Inflammatory macrophage treated with lipopolysaccharide for 1 hour (primary cell): Measurements from ENCODE around the gene EPC1.
"Not testable (repeated sequence)": the region's sequence is repeated elsewhere in the genome, so short reads cannot be mapped to it uniquely, and the experiment has no call there.

Experiments
- DNase-seq, 2 donors: peaks; one replicate each; pipeline ENCODE4 v3.0.0-alpha.2; 2020 to 2022

The EPC1 gene

GRCh38 chr10:32372000-32372875, 25.3 kb upstream of the EPC1 start:
- no peak for DNase-seq

GRCh38 chr10:32371101-32371500, 24.1 kb upstream of the EPC1 start:
- DNase-seq, result no peak

- DNase-seq, result peak; percentile 52 to 87
Measured at GRCh38 chr10:32367793-32368453, 21.0 kb upstream of the EPC1 start.

GRCh38 chr10:32366588-32366987, 19.6 kb upstream of the EPC1 start:
- DNase-seq, result no peak

- DNase-seq, result no peak
Measured at GRCh38 chr10:32366111-32366510, 19.2 kb upstream of the EPC1 start.

DNA sequence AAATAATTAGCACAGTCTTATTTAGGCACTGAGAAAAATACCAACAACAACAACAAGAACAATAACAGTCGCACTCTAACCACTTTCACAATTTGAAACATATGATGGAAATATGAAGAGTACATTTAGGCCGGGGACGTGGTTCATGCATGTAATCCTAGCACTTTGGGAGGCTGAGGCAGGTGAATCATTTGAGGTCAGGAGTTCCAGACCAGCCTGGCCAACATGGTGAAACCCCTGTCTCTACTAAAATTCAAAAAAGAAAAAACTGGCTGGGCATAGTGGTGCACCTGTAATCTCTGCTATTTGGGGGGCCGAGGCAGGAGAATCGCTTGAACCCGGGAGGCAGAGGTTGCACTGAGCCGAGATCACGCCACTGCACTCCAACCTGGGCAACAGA, 18.4 kb upstream of the EPC1 start:
- DNase-seq, result not testable (repeated sequence)

- no peak for DNase-seq
Measured at GRCh38 chr10:32362571-32362970, 15.6 kb upstream of the EPC1 start.

- DNase-seq, result no peak
Measured at GRCh38 chr10:32360884-32361283, 13.9 kb upstream of the EPC1 start.

GRCh38 chr10:32360241-32360640, 13.3 kb upstream of the EPC1 start:
- no peak for DNase-seq

GRCh38 chr10:32357056-32357735, 10.2 kb upstream of the EPC1 start:
- DNase-seq, result no peak

GRCh38 chr10:32354690-32355089, 7.7 kb upstream of the EPC1 start:
- DNase-seq, result not testable (repeated sequence)

GRCh38 chr10:32350811-32351350, 3.9 kb upstream of the EPC1 start:
- no peak for DNase-seq

- DNase-seq, result no peak
Measured at GRCh38 chr10:32349968-32350738, 3.2 kb upstream of the EPC1 start.

DNA sequence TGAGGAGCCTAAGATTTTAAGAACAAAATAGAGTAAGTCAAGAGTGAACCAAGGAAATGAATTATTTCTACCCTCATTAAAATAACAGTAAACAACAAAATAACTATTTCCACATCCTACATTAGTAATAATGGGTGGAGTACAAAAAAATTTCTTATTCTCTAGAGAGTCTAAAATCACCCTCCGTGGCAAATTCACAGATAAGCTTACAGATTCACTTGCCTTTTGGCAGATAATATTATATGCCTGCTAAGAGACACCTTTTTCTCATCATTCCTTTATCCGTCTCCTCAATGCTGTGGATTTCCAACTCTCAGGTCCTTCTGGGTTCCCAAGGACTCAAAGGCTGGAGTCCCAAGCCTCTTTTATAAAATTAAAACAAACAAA, 2.2 kb upstream of the EPC1 start:
- DNase-seq, result no peak

DNA sequence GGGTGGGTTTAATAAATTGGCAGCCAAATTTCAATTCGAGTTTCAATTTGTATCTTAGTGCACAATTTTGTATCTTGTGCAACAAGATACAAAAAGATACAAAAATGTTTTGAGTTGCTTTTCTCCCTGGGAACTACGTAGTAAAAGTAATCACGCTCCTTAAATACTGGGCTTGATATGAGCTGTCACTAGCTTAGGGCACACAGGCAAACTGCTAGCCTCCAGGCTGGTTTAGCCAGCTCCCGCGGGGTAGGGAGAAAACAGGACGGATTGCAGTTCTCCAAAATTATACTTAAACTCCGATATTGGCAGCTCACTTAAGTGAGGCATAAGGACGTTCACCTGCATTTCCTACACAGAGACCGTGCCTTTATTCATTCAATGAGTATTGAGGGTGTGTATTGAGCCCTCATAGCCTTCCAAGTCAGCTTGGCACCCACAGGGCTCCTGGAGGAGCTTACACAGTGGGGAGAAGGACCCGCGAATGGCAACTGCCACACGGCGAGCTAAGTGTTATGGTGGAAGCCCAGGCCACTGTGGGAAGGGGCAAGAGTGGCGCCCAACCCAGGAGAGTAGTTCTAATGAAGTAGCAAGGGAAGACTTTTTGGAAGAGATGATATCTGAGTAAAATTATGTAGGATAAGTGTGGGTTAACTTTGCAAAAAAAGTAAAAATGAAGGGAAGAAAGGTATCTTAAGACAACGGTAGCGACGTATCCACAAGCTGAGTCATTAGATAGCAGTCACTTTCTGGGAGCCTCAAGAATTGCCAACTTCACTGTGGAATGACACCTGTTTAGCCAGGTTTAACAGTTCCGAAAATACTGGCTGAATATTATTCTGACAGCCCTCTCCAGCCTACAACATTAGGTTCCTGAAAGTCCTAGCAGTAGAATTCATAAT, 1.6 kb upstream of the EPC1 start:
- no peak for DNase-seq

GRCh38 chr10:32347363-32348022, 535 bp upstream of the EPC1 start:
- no peak for DNase-seq

GRCh38 chr10:32346134-32346550, 816 bp downstream of the EPC1 start:
- DNase-seq, result peak; percentile 95 to 96

- DNase-seq, result no peak
Measured at GRCh38 chr10:32341596-32341995, 5.4 kb downstream of the EPC1 start.

DNA sequence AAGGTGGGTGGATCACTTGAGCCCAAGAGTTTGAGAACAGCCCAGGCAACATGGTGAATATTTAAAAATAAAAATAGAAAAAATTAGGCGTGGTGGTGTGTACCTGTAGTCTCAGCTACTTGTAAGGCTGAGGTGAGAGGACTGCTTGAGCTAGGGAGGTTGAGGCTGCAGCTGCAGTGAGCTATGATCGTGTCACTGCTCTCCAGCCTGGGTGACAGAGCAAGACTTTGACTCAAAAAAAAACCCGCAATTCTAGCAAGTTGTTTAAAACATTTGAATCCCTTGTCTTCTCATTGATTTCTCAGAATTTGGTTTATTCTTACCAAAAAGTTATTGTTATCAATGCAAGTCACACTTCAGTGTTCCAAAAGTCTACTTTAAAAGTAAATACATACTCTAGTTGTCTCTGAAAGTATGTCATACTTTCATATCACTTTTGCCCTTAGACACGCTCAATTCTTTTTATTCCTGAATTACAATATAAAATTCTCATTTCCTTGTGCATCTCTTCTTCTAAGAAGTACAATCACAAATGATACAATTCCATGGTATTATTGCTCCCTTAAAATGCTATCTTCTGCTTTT, 6.3 kb downstream of the EPC1 start:
- no peak for DNase-seq

DNA sequence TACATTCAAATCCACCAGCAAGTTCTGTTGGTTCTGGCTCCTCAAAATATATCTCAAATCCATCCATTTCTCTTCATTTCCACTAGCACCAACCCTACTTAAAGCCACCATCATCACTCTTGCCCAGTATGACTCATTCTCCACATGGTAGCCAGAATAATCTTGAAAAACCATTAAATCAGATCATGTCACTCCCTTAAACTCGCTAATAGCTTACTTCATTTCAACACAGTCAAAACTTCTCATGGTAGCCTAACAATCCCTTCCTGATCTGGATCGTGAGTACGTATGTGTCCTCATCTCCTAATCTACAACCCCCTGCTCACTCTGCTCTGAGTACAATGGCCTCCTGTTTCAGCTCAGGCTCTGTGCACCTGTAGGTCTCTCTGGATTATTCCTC, 8.7 kb downstream of the EPC1 start:
- DNase-seq, result no peak

DNA sequence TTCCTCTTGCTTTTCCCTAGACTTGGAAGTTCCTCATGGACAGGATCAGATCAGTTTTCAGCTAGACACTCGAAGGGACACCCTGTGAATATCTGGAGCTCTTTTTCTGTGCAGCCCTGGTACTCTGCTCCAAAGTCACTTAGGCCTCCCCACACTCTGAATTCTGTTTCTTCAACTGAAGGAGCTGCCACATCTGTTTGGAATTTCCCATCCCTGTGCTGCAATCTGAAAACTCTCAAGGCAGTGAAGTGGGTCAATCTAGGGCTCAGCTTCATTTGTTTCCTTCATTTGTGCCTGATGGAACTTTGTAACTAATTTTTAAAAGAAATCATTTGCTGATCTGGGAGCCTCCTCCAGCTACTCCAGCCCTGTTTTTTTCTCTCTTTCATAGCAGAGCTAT, 9.6 kb downstream of the EPC1 start:
- DNase-seq, result peak; percentile 49 to 58
